H1 (cell line): ENCODE data around the gene PCDHA10.

Experiments used
- CBX8 ChIP-seq: fragments of 300-800, 300-1000 bp; sonication (generic); IDR thresholded peaks from 2 replicates; pipeline ENCODE4 v1.7.1; 2016; ENCODE audit warnings: low read depth, low read length, borderline replicate concordance
- CEBPB ChIP-seq: IDR thresholded peaks from 2 replicates; pipeline ENCODE4 v1.6.1; 2012; ENCODE audit warnings: low read depth, low read length
- CTCF ChIP-seq, 3 experiments: IDR thresholded peaks; 1 replicate in 2 of 3; 2 replicates in 1 of 3; pipeline versions ENCODE4 v1.5.1 to v1.6.1; 2011; ENCODE audit warnings: low read length in 3 of 3, mild to moderate bottlenecking in 3 of 3, inconsistent platforms in 2 of 3, low read depth in 1 of 3, moderate library complexity in 1 of 3; ENCODE audit not compliant: insufficient read depth in 1 of 3; ENCODE audit errors: control extremely low read depth in 1 of 3
- MAX ChIP-seq: IDR thresholded peaks from 2 replicates; pipeline ENCODE4 v1.6.1; 2012; ENCODE audit warnings: inconsistent platforms
- POLR2A ChIP-seq, 2 experiments: IDR thresholded peaks; 1 replicate in 1 of 2; 2 replicates in 1 of 2; pipeline ENCODE4 v1.6.1; 2011; ENCODE audit warnings: low read depth in 2 of 2, low read length in 2 of 2, mild to moderate bottlenecking in 2 of 2; ENCODE audit errors: control extremely low read depth in 1 of 2
- POLR2AphosphoS5 ChIP-seq: IDR thresholded peaks from 2 replicates; pipeline ENCODE4 v1.6.1; 2011; ENCODE audit warnings: low read depth, low read length
- RFX5 ChIP-seq: IDR thresholded peaks from 2 replicates; pipeline ENCODE4 v1.6.1; 2011; ENCODE audit warnings: low read depth, low read length, improper control_type of control experiment, borderline replicate concordance
- TAF1 ChIP-seq: IDR thresholded peaks from 2 replicates; pipeline ENCODE4 v1.6.1; 2011; ENCODE audit warnings: mild to moderate bottlenecking, low read depth, low read length

DNA sequence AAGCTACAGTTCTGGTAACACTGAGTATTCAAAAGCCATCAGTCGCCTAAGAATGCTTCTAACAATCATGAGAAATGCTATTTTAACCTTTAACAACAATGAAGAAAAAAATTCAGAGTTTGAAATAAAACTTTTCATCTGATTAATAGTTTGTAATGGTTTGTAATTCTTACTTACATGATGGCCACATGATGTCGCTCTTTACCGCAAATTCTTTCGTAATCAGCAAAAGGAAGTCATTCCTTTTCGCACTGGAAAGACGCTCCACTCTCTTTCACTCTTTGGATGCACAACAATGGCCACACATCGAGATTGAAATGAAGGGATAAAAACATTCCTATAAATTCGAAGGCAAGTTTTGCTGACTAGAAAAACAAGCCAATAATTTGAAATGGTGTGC, 21.7 kb upstream of the PCDHA10 start, which contains the start of gene PCDHA7:
- TF ChIP-seq TAF1: no peak
- no peak for TF ChIP-seq RFX5
- TF ChIP-seq CTCF (IDR thresholded peaks at IDR 0.05; ENCODE audit: control extremely low read depth in 1 of 3, insufficient read depth in 1 of 3, low read depth in 1 of 3, low read length in 3 of 3): peak in 1 of 3 experiments; percentile 11; a peak in 1 of 4 replicates
- no peak for TF ChIP-seq MAX
- no peak for TF ChIP-seq CEBPB
- TF ChIP-seq POLR2AphosphoS5: no peak
- no peak for TF ChIP-seq POLR2A (IDR thresholded peaks at IDR 0.05; ENCODE audit: control extremely low read depth in 1 of 2, low read depth in 2 of 2, low read length in 2 of 2)
- TF ChIP-seq CBX8: no peak
